Activated naive CD8-positive, alpha-beta T cell treated with anti-CD3 and anti-CD28 coated beads, Interleukin-2, amount 10 ng/mL, durations not matched to agents 7 days and 5 days (primary cell): ENCODE data around the gene CIAO2A. TPM values are rescaled to one million over a fixed set of nuclear protein-coding genes. Genes with fewer than 3 reads are reported as not detected.
A peak's percentile ranks its signal among the peaks of the same experiment; 100 is the strongest.
"Not testable (repeated sequence)": the region's sequence is repeated elsewhere in the genome, so short reads cannot be mapped to it uniquely, and the experiment has no call there.

Experiments used
- ATAC-seq: fragments of 150-1000 bp; cut with Tn5 transposase; one replicate; pipeline ENCODE4 v1.10.0; 2021; ENCODE audit warnings: low read depth, moderate library complexity
- POLR2A ChIA-PET: fragments of 350-600 bp; sonication (Branson Sonifier 250); formaldehyde crosslinking; loops from one replicate; lab custom pipeline; 2021; ENCODE audit warnings: antibody characterized with exemption; lab: Charles Lee
- DNase-seq: peaks from one replicate; pipeline ENCODE4 v3.0.0; 2021
- H3K27ac Mint-ChIP-seq: one replicate; pipeline ENCODE4 v1.8.0; 2022; ENCODE audit warnings: mild to moderate bottlenecking, mixed read lengths
- H3K27me3 Mint-ChIP-seq: one replicate; pipeline ENCODE4 v1.8.0; 2022; ENCODE audit warnings: mild to moderate bottlenecking, moderate library complexity, mixed read lengths
- H3K36me3 Mint-ChIP-seq: one replicate; pipeline ENCODE4 v1.8.0; 2021; ENCODE audit warnings: mild to moderate bottlenecking, mixed read lengths
- H3K4me1 Mint-ChIP-seq: one replicate; pipeline ENCODE4 v1.8.0; 2021; ENCODE audit warnings: mixed read lengths
- H3K4me3 Mint-ChIP-seq: one replicate; pipeline ENCODE4 v1.8.0; 2022; ENCODE audit warnings: mild to moderate bottlenecking, moderate library complexity, mixed read lengths
- H3K9me3 Mint-ChIP-seq: one replicate; pipeline ENCODE4 v1.8.0; 2021; ENCODE audit warnings: mixed read lengths
- total RNA-seq, 2 experiments: library from RNA; stranded (reverse); gene quantifications; one replicate each; pipeline ENCODE4 v1.2.3, GENCODE V29; 2021

Gene CIAO2A
- total RNA-seq, 2 experiments from 2014 or later = 57.6 to 61.5 TPM

DNA sequence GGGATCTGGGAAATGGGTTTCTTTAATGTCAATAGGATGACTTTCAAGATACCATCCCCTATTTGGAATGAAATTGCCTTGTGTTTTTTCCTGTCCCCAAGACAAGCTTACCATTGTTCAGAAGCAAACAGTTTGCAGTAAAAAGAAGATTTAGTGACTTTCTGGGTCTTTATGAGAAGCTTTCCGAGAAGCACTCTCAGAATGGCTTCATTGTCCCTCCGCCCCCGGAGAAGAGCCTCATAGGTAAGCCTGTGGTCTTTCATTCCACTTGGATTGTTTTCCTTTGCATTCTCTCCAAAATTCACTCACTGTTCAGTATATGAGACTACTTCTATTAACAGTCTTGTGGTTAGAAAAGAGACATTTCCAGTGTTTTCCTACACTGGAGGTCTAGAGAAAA, 32.3 kb upstream of the CIAO2A start:
- ATAC-seq (no peak), DNase-seq (no peak)
- no peak overlapping the region for H3K27ac Mint-ChIP-seq
- H3K9me3 Mint-ChIP-seq = no peaks in the 10 kb centered on the region
- POLR2A ChIA-PET = interaction anchor here (0.5 kb wide), 1 partner anchor 267 kb away, joined by 3 read pairs; no protein-coding TSS in a partner anchor
- H3K27me3 Mint-ChIP-seq = no peaks in the 10 kb centered on the region
- H3K36me3 Mint-ChIP-seq = peaks cover 28% of the 10 kb centered on the region
- H3K4me1 Mint-ChIP-seq = peaks cover 7% of the 10 kb centered on the region
- H3K4me3 Mint-ChIP-seq = no peak overlapping the region

DNA sequence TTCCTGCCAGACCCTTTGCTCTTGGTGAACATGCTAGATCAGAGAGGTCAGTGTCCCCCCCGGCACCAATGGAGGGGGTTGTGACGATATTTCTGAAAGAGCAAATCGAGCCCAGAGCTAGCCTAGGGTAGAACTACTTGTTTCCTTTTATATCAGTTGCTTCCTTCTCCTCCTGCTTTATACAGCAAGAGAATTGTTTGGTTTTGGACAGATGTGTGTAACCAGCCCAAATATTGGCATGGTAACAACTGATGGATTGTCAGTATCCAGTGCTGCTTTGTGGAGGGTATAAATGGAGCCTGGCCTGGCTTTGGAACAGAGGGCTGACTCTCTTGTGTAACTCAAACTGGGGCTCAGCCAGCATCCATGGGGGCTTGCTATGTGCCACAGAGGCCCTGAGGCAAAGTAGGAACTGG, 29.3 kb upstream of the CIAO2A start:
- Mint-ChIP-seq H3K36me3 (peaks cover 25% of the 10 kb centered on the region), H3K4me1 (peaks cover 6% of the 10 kb centered on the region), H3K27ac (no peak overlapping the region), H3K27me3 (no peaks in the 10 kb centered on the region), H3K9me3 (no peaks in the 10 kb centered on the region), H3K4me3 (no peak overlapping the region)
- POLR2A ChIA-PET = no interaction called here
- DNase-seq (no peak), ATAC-seq (no peak)

DNA sequence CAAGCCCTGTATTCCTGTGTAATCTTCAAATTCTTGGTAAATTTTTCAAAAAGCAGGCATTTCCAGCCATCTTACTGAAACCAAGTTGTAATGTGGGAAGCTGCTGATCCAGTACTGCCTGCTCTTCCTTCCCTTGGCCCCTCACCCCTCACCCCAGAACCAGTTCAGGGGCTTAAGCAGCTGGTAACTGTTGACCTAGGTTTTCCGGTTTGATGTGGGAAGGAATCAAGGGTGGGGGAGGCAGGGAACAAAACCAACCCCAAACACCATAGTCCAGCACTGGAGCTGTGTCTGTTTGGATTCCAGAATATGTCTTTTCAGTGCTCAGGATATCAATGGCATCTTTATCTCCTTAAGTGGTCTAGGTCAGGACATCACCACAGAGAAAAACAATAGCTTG, 28.8 kb upstream of the CIAO2A start:
- Mint-ChIP-seq H3K9me3 (no peaks in the 10 kb centered on the region), H3K27ac (no peak overlapping the region), H3K4me1 (peaks cover 3% of the 10 kb centered on the region), H3K4me3 (no peak overlapping the region), H3K36me3 (peaks cover 20% of the 10 kb centered on the region), H3K27me3 (no peaks in the 10 kb centered on the region)
- no peak for DNase-seq
- no peak for ATAC-seq
- POLR2A ChIA-PET = interaction anchor here (0.6 kb wide), 1 partner anchor 33 kb away, joined by 3 read pairs; no protein-coding TSS in a partner anchor

- no peak for DNase-seq
- Mint-ChIP-seq H3K4me3 (no peak overlapping the region), H3K9me3 (no peaks in the 10 kb centered on the region), H3K4me1 (peaks cover 2% of the 10 kb centered on the region), H3K27me3 (no peaks in the 10 kb centered on the region), H3K36me3 (peaks cover 17% of the 10 kb centered on the region), H3K27ac (no peak overlapping the region)
- POLR2A ChIA-PET = interaction anchor here (1.5 kb wide), 1 partner anchor 11 kb away, joined by 3 read pairs; no protein-coding TSS in a partner anchor
- no peak for ATAC-seq
Measured at GRCh38 chr15:64121614-64122013, 28.0 kb upstream of the CIAO2A start.

GRCh38 chr15:64120322-64120721, 26.7 kb upstream of the CIAO2A start:
- H3K4me3 Mint-ChIP-seq, POLR2A ChIA-PET, H3K9me3 Mint-ChIP-seq, H3K4me1 Mint-ChIP-seq, H3K27me3 Mint-ChIP-seq, H3K27ac Mint-ChIP-seq, DNase-seq, ATAC-seq: not testable (repeated sequence)
- H3K36me3 Mint-ChIP-seq = peaks cover 15% of the 10 kb centered on the region

DNA sequence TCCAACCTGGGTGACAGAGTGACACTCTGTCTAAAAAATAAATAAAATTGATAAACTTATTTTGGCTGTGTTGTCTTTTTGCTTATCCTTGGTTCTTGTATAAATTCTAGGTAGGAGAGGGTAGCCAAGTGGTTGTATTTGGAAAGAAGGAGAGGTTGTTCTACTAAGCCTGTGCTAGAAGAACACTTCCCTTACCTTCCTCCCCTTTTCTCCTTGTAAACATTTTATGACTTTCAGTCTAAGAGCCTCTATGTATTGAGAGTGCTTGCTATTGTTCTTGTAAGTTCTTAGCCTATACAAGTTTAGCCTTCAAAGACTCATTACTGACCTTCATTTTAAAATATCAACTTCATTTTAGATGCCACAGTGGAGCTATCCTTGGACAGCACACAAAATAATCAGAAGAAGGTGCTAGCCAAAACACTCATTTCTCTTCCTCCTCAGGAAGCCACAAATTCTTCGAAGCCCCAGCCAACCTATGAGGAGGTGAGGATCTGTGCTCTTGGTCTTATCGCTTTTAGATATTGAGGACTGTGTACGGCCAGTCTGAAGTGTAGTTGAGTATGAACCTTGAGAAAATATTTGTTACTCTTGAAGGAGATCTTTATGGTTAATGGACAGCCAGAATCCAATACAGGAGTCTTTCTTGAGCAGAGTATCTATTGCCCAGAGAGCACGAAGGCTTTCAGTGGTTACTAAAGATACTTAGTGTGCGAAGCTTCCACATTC, 24.3 kb upstream of the CIAO2A start:
- no peak overlapping the region for H3K4me3 Mint-ChIP-seq
- H3K4me1 Mint-ChIP-seq = peaks cover 7% of the 10 kb centered on the region
- ATAC-seq = no peak
- H3K27ac Mint-ChIP-seq = no peak overlapping the region
- POLR2A ChIA-PET = no interaction called here
- H3K27me3 Mint-ChIP-seq = no peaks in the 10 kb centered on the region
- no peak for DNase-seq
- H3K9me3 Mint-ChIP-seq = no peaks in the 10 kb centered on the region
- H3K36me3 Mint-ChIP-seq = peaks cover 22% of the 10 kb centered on the region

DNA sequence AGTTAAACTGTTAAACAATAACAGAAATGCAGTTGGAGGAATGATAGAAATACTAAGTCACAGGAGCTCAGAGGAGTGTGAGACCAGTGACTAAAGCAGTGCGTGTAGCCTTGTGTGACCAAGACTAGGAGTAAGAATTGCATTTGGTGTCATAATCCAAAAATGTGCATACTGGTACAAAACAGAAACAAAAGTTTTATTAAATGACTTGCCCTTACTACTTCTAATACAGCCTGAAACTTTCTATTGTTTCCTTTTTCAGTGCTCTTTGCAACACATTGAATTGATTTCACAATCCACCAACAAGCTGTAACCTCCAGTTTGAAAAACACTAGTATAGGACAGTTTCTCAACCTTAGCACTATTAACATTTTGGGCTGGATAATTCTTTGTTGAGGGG, 19.3 kb upstream of the CIAO2A start:
- Mint-ChIP-seq H3K4me3 (no peak overlapping the region), H3K27ac (no peak overlapping the region), H3K27me3 (no peaks in the 10 kb centered on the region), H3K9me3 (no peaks in the 10 kb centered on the region), H3K36me3 (peaks cover 21% of the 10 kb centered on the region), H3K4me1 (peaks cover 19% of the 10 kb centered on the region)
- DNase-seq (no peak), ATAC-seq (no peak)
- POLR2A ChIA-PET = no interaction called here

DNA sequence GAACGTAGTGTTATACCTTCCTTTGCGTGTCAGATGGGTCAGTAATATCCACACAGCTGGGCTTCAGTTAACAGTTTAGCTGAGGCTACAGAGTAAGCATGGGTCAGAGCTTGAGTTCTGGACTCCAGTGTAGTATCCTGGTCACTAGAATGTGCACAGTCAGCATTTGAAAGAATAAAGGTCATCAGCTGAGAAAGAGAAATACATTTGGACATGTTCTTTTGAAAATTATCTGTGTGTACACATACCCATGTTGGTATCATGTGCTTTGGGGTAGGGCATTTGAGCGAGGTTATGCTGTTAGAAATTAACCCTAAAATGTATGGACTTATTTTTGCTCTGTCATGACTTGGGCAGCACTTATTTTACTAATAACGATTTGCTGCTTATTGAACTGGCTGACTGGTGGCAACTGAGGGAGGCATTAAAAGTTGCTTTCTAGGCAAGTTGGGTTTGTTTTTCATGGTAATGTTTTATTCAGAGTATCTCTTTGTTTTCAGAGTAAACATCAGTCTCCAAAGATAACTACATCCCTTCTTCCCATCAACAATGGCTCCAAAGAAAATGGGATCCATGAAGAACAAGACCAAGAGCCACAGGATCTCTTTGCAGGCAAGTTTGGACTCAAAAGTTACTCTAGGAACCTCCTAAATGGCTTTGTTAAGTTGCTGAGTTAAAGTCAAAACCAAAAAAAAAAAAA, 18.6 kb upstream of the CIAO2A start:
- Mint-ChIP-seq H3K36me3 (peaks cover 21% of the 10 kb centered on the region), H3K4me1 (peaks cover 19% of the 10 kb centered on the region), H3K27me3 (no peaks in the 10 kb centered on the region), H3K27ac (no peak overlapping the region), H3K9me3 (no peaks in the 10 kb centered on the region), H3K4me3 (no peak overlapping the region)
- no peak for DNase-seq
- POLR2A ChIA-PET = interaction anchor here (1.2 kb wide), 1 partner anchor 41 kb away, joined by 4 read pairs; no protein-coding TSS in a partner anchor
- no peak for ATAC-seq

- no peak for ATAC-seq
- no peak for DNase-seq
- Mint-ChIP-seq H3K36me3 (peaks cover 21% of the 10 kb centered on the region), H3K9me3 (no peaks in the 10 kb centered on the region), H3K4me3 (no peak overlapping the region), H3K4me1 (peaks cover 20% of the 10 kb centered on the region), H3K27ac (no peak overlapping the region), H3K27me3 (no peaks in the 10 kb centered on the region)
- POLR2A ChIA-PET = interaction anchor here (1.2 to 1.3 kb wide), 2 partner anchors 16 to 41 kb away, joined by 4 read pairs; partner anchors contain the start of gene SNX1
Measured at GRCh38 chr15:64111679-64112050, 18.0 kb upstream of the CIAO2A start.

GRCh38 chr15:64110950-64111678, 17.5 kb upstream of the CIAO2A start:
- H3K27me3 Mint-ChIP-seq = no peaks in the 10 kb centered on the region
- POLR2A ChIA-PET = interaction anchor here (1.2 to 1.5 kb wide), 3 partner anchors 15 to 42 kb away, joined by 4 to 5 read pairs (median 4); partner anchors contain the start of genes CIAO2A and SNX1
- no peak for DNase-seq
- ATAC-seq = peak; percentile 87
- peaks cover 21% of the 10 kb centered on the region for H3K36me3 Mint-ChIP-seq
- H3K4me3 Mint-ChIP-seq = peak overlapping the region; percentile 43
- H3K9me3 Mint-ChIP-seq = no peaks in the 10 kb centered on the region
- peak overlapping the region; percentile 68 for H3K27ac Mint-ChIP-seq
- H3K4me1 Mint-ChIP-seq = peaks cover 23% of the 10 kb centered on the region

GRCh38 chr15:64110108-64110701, 16.6 kb upstream of the CIAO2A start:
- not testable (repeated sequence) for H3K27me3 Mint-ChIP-seq, DNase-seq, ATAC-seq, H3K9me3 Mint-ChIP-seq
- POLR2A ChIA-PET = interaction anchor here (0.6 to 1.5 kb wide), 3 partner anchors 14 to 381 kb away, joined by 4 to 5 read pairs (median 4); partner anchors contain the start of genes CIAO2A and SNX1
- H3K4me1 Mint-ChIP-seq = peaks cover 23% of the 10 kb centered on the region
- H3K27ac Mint-ChIP-seq = peak overlapping the region; percentile 68
- H3K4me3 Mint-ChIP-seq = peak overlapping the region; percentile 43
- peaks cover 21% of the 10 kb centered on the region for H3K36me3 Mint-ChIP-seq

DNA sequence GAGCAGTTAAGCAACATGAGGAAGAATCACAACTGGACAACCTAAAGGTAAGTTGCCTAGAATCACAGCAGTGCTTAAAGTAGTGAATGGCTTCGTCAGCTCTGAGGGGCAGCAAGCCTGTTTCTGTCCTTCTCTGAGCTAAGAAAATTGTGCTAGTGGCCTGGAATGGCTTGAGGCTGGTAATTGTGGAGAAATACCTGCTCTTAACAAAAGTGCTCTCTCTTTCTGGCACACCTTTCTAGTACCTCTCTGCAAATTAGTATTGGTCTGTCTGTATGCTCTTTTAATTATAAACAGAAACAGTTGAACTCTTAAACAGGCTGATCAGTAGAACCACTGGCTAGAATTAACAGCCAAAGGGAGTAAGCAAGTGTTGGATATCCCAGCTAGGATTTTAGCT, 13.7 kb upstream of the CIAO2A start:
- Mint-ChIP-seq H3K27me3 (no peaks in the 10 kb centered on the region), H3K36me3 (peaks cover 6% of the 10 kb centered on the region), H3K27ac (no peak overlapping the region), H3K4me3 (no peak overlapping the region), H3K4me1 (peaks cover 20% of the 10 kb centered on the region), H3K9me3 (no peaks in the 10 kb centered on the region)
- POLR2A ChIA-PET = no interaction called here
- no peak for ATAC-seq
- DNase-seq = no peak
